ENCODE measurements around the gene HDAC4. TPM values are rescaled to one million over a fixed set of nuclear protein-coding genes. Genes with fewer than 3 reads are reported as not detected.

Gene HDAC4
- total RNA-seq, 1 experiment from 2014 or later, result 61.5 TPM

- H3K9me3 ChIP-seq (ENCODE audit: insufficient read depth, low read depth), result no peaks in the 10 kb centered on the region
- H3K27ac ChIP-seq, result no peak overlapping the region
- no TSS peak for BruUV-seq (replicated peaks)
- H3K36me3 ChIP-seq (ENCODE audit: low read depth), result no peaks in the 10 kb centered on the region
- ChIA-PET POLR2A (ENCODE audit: unreplicated experiment) (no interaction called here), CTCF (no interaction called here)
- intact Hi-C loops (cut with micrococcal nuclease; ENCODE audit: unreplicated experiment), result no loop called here
- no peaks in the 10 kb centered on the region for H3K4me1 ChIP-seq (replicated peaks; ENCODE audit: insufficient read depth)
- H3K27me3 ChIP-seq (ENCODE audit: insufficient read depth, low read depth), result no peaks in the 10 kb centered on the region
- H3K4me3 ChIP-seq, result no peak overlapping the region
- no peaks in the 10 kb centered on the region for H4K20me1 ChIP-seq (ENCODE audit: insufficient read depth)
- no peaks in the 10 kb centered on the region for H3K79me2 ChIP-seq (ENCODE audit: low read depth)
- H2AFZ ChIP-seq, result no peak overlapping the region
- DNase-seq, result no peak
- TF ChIP-seq, protein P1, sequence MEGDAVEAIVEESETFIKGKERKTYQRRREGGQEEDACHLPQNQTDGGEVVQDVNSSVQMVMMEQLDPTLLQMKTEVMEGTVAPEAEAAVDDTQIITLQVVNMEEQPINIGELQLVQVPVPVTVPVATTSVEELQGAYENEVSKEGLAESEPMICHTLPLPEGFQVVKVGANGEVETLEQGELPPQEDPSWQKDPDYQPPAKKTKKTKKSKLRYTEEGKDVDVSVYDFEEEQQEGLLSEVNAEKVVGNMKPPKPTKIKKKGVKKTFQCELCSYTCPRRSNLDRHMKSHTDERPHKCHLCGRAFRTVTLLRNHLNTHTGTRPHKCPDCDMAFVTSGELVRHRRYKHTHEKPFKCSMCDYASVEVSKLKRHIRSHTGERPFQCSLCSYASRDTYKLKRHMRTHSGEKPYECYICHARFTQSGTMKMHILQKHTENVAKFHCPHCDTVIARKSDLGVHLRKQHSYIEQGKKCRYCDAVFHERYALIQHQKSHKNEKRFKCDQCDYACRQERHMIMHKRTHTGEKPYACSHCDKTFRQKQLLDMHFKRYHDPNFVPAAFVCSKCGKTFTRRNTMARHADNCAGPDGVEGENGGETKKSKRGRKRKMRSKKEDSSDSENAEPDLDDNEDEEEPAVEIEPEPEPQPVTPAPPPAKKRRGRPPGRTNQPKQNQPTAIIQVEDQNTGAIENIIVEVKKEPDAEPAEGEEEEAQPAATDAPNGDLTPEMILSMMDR (conservative IDR thresholded peaks at IDR 0.05), result no peak
- TF ChIP-seq EZH2 (IDR thresholded peaks at IDR 0.05; ENCODE audit: low read depth), result no peak
- no peaks in the 10 kb centered on the region for H3F3A ChIP-seq (ENCODE audit: insufficient read depth, low read depth)
- H3K9me2 ChIP-seq (ENCODE audit: insufficient read depth), result no peaks in the 10 kb centered on the region
- H3K4me2 ChIP-seq, result no peak overlapping the region
Measured at GRCh38 chr2:239119346-239120126, 281.3 kb downstream of the HDAC4 start.

- no TSS peak for BruUV-seq (replicated peaks)
- Histone ChIP-seq H3K4me2 (no peak overlapping the region), H3K9me2 (ENCODE audit: insufficient read depth) (no peaks in the 10 kb centered on the region), H3K4me3 (no peak overlapping the region), H3K27me3 (ENCODE audit: insufficient read depth, low read depth) (no peaks in the 10 kb centered on the region), H3K27ac (no peak overlapping the region), H4K20me1 (ENCODE audit: insufficient read depth) (no peaks in the 10 kb centered on the region), H3K36me3 (ENCODE audit: low read depth) (no peaks in the 10 kb centered on the region), H3K9me3 (ENCODE audit: insufficient read depth, low read depth) (no peaks in the 10 kb centered on the region), H2AFZ (no peak overlapping the region), H3K79me2 (ENCODE audit: low read depth) (no peaks in the 10 kb centered on the region), H3F3A (ENCODE audit: insufficient read depth, low read depth) (no peaks in the 10 kb centered on the region), H3K4me1 (replicated peaks; ENCODE audit: insufficient read depth) (no peaks in the 10 kb centered on the region)
- CTCF ChIA-PET, result no interaction called here
- intact Hi-C loops (cut with micrococcal nuclease; ENCODE audit: unreplicated experiment), result no loop called here
- no peak for DNase-seq
- TF ChIP-seq, protein P1 (conservative IDR thresholded peaks at IDR 0.05), result no peak
- no peak for TF ChIP-seq EZH2 (IDR thresholded peaks at IDR 0.05; ENCODE audit: low read depth)
- POLR2A ChIA-PET (ENCODE audit: unreplicated experiment), result no interaction called here
Measured at GRCh38 chr2:239118675-239119211, 282.1 kb downstream of the HDAC4 start.

- intact Hi-C loops (cut with micrococcal nuclease; ENCODE audit: unreplicated experiment), result no loop called here
- Histone ChIP-seq H2AFZ (no peak overlapping the region), H3K36me3 (ENCODE audit: low read depth) (no peaks in the 10 kb centered on the region), H3K4me3 (no peak overlapping the region), H3K79me2 (ENCODE audit: low read depth) (no peaks in the 10 kb centered on the region), H4K20me1 (ENCODE audit: insufficient read depth) (no peaks in the 10 kb centered on the region), H3F3A (ENCODE audit: insufficient read depth, low read depth) (no peaks in the 10 kb centered on the region), H3K27me3 (ENCODE audit: insufficient read depth, low read depth) (no peaks in the 10 kb centered on the region), H3K4me1 (replicated peaks; ENCODE audit: insufficient read depth) (no peaks in the 10 kb centered on the region), H3K4me2 (no peak overlapping the region), H3K27ac (no peak overlapping the region), H3K9me3 (ENCODE audit: insufficient read depth, low read depth) (no peaks in the 10 kb centered on the region), H3K9me2 (ENCODE audit: insufficient read depth) (no peaks in the 10 kb centered on the region)
- no peak for DNase-seq
- BruUV-seq (replicated peaks), result no TSS peak
- CTCF ChIA-PET, result no interaction called here
- POLR2A ChIA-PET (ENCODE audit: unreplicated experiment), result no interaction called here
- no peak for TF ChIP-seq EZH2 (IDR thresholded peaks at IDR 0.05; ENCODE audit: low read depth)
- TF ChIP-seq, protein P1 (conservative IDR thresholded peaks at IDR 0.05), result no peak
Measured at GRCh38 chr2:239118264-239118663, 282.6 kb downstream of the HDAC4 start.
